K562 (cell line): Measurements from ENCODE around the gene KCNMB2. TPM values are rescaled to one million over a fixed set of nuclear protein-coding genes. Genes with fewer than 3 reads are reported as not detected.

Source experiments
- ATAC-seq: fragments of 200-7000 bp; cut with Tn5 transposase; 3 replicates; pipeline ENCODE4 v1.9.1; 2020; ENCODE audit warnings: moderate library complexity
- BruUV-seq: library from RNA; stranded (reverse); fragments of 400-500 nt; replicated peaks from 2 replicates; lab custom pipeline; 2021; lab: Mats Ljungman, UMichigan
- CTCF ChIA-PET: fragments of 300-600 bp; formaldehyde crosslinking; extraction: SDS; loops from one replicate; lab custom pipeline; 2021; ENCODE audit warnings: low intra/inter-chr PET ratio; lab: Yijun Ruan, JAX
- POLR2A ChIA-PET: fragments of 300-600, 350-650 bp; sonication (Branson Sonifier 250); formaldehyde crosslinking; extraction: SDS; loops from one replicate; lab custom pipeline; 2021; ENCODE audit warnings: antibody characterized with exemption, inconsistent platforms; lab: Yijun Ruan, JAX
- DNase-seq, 4 experiments: peaks; one replicate each; pipeline versions ENCODE4 v3.0.0 to v3.0.0-alpha.2; 2011 to 2018; ENCODE audit warnings: low spot score in 3 of 4, mixed read lengths in 3 of 4; ENCODE audit errors: extremely low read depth in 1 of 4
- FAIRE-seq: peaks from 2 replicates; lab custom pipeline; 2011; peaks lifted over from hg19 to GRCh38; lab: Jason Lieb, UNC
- H2AFZ ChIP-seq: 2 replicates; pipeline ENCODE4 v1.6.0; 2011; ENCODE audit warnings: low read depth, low read length, control low read depth, inconsistent platforms
- H3K27ac ChIP-seq: fragments of 200-600 bp; 3 replicates; pipeline ENCODE4 v1.8.0; 2011; ENCODE audit warnings: low read depth, mild to moderate bottlenecking, control low read depth, inconsistent platforms, low read length, moderate library complexity, mixed read lengths; ENCODE audit errors: extremely low read depth
- H3K27me3 ChIP-seq, 2 experiments: fragments of 300-600 bp in 1 of 2; 2 replicates in 1 of 2; 3 replicates in 1 of 2; pipeline versions ENCODE4 v1.6.0 to v1.8.0; 2011; ENCODE audit warnings: inconsistent platforms in 2 of 2, low read length in 2 of 2, mild to moderate bottlenecking in 1 of 2, mixed read lengths in 1 of 2, moderate library complexity in 1 of 2; ENCODE audit not compliant: control insufficient read depth in 2 of 2, insufficient read depth in 2 of 2
- H3K36me3 ChIP-seq: fragments of 300-600 bp; 3 replicates; pipeline ENCODE4 v1.8.0; 2011; ENCODE audit warnings: mild to moderate bottlenecking, low read length, inconsistent platforms; ENCODE audit not compliant: control insufficient read depth, insufficient read depth
- H3K4me1 ChIP-seq, 2 experiments: fragments of 200-600 bp in 1 of 2; replicated peaks in 1 of 2; 2 replicates in 1 of 2; 3 replicates in 1 of 2; pipeline versions ENCODE4 v1.5.1 to v1.8.0; 2011; ENCODE audit warnings: inconsistent platforms in 2 of 2, low read length in 2 of 2, mild to moderate bottlenecking in 1 of 2, mixed read lengths in 1 of 2, moderate library complexity in 1 of 2; ENCODE audit not compliant: control insufficient read depth in 2 of 2, insufficient read depth in 2 of 2
- H3K4me2 ChIP-seq: 2 replicates; pipeline ENCODE4 v1.6.1; 2011; ENCODE audit warnings: low read length, control low read depth, inconsistent platforms, mixed read lengths; ENCODE audit not compliant: insufficient read depth
- H3K4me3 ChIP-seq: fragments of 200-600 bp; sonication (generic), shearing (Covaris generic); 2 replicates; pipeline ENCODE4 v1.5.1; 2016; ENCODE audit warnings: control low read depth, inconsistent platforms
- H3K79me2 ChIP-seq: fragments of 200-600 bp; 3 replicates; pipeline ENCODE4 v1.8.0; 2011; ENCODE audit warnings: low read length, inconsistent platforms; ENCODE audit not compliant: control insufficient read depth, insufficient read depth
- H3K9ac ChIP-seq, 2 experiments: 2 replicates each; pipeline versions ENCODE4 v1.6.0 to v1.6.1; 2011; ENCODE audit warnings: low read depth in 2 of 2, low read length in 2 of 2, control low read depth in 1 of 2, inconsistent platforms in 1 of 2, mild to moderate bottlenecking in 1 of 2, mixed read lengths in 1 of 2; ENCODE audit not compliant: insufficient read depth in 1 of 2
- H3K9me1 ChIP-seq: one replicate; pipeline ENCODE4 v1.6.0; 2011; ENCODE audit warnings: inconsistent platforms, mild to moderate bottlenecking, low read length, moderate library complexity; ENCODE audit not compliant: control insufficient read depth, insufficient read depth
- H3K9me3 ChIP-seq: replicated peaks from 2 replicates; pipeline ENCODE4 v1.5.1; 2011; ENCODE audit warnings: low read depth, low read length, inconsistent platforms; ENCODE audit not compliant: control insufficient read depth, insufficient read depth
- H4K20me1 ChIP-seq: replicated peaks from 2 replicates; pipeline ENCODE4 v1.6.1; 2011; ENCODE audit warnings: low read length, inconsistent platforms, mixed read lengths; ENCODE audit not compliant: control insufficient read depth, insufficient read depth
- FIP1L1 ChIP-seq: fragments of 200-400 bp; formaldehyde crosslinking; IDR thresholded peaks from 2 replicates; pipeline ENCODE4 v1.6.1; 2018; ENCODE audit warnings: mild to moderate bottlenecking, low read depth, low read length; ENCODE audit not compliant: poor library complexity, severe bottlenecking
- PTBP1 ChIP-seq: fragments of 200-400 bp; formaldehyde crosslinking; IDR thresholded peaks from 2 replicates; pipeline ENCODE4 v1.6.1; 2017; ENCODE audit warnings: low read depth, low read length
- TOE1 ChIP-seq, 2 experiments: fragments of 450-650 bp in 1 of 2; sonication (generic) in 1 of 2; formaldehyde crosslinking in 1 of 2; IDR thresholded peaks; 2 replicates each; pipeline versions ENCODE4 v1.7.1 to v1.8.0; 2016 to 2022; ENCODE audit warnings: borderline replicate concordance in 2 of 2, mild to moderate bottlenecking in 2 of 2, antibody characterized with exemption in 1 of 2, inconsistent platforms in 1 of 2, low read depth in 1 of 2, missing genetic modification reagents in 1 of 2, moderate library complexity in 1 of 2
- WGBS: fragments of 100-300 bp; shearing (Covaris generic); methylation state at CpG from one replicate; pipeline ENCODE4 v1.1.6; 2016; ENCODE audit warnings: low coverage, mixed read lengths; ENCODE audit not compliant: insufficient coverage; ENCODE audit errors: missing lambda C conversion rate; 5-methylcytosine and 5-hydroxymethylcytosine counted together
- in situ Hi-C: fragments of 300-500 bp; cut with MboI; formaldehyde crosslinking; loops from 4 replicates; pipeline ENCODE4 v1.15.0; 2018; ENCODE audit warnings: inconsistent platforms, mixed read lengths
- intact Hi-C: fragments of 100-400 bp; cut with micrococcal nuclease; formaldehyde crosslinking; loops from 2 replicates; pipeline ENCODE4 v1.14.2; 2022
- polyA plus RNA-seq, 8 experiments: library from polyadenylated mRNA; depleted of rRNA in 4 of 8; stranded (reverse) in 5 of 8; unstranded in 3 of 8; fragments of >200 nt; fragmentation: Nextera tagmentation in 2 of 8; fragmentation: Illumina TruSeq in 1 of 8; extraction: Ambion mirVana in 2 of 8; extraction: Trizol in 1 of 8; gene quantifications; 2 replicates each; pipeline versions ENCODE4 v1.2.1 to v1.2.3, GENCODE V29; 2011 to 2014; ENCODE audit warnings: inconsistent platforms in 1 of 8, missing spikeins in 1 of 8
- total RNA-seq, 7 experiments: library from RNA; depleted of rRNA in 6 of 7; stranded (reverse); fragments of >200 nt in 6 of 7; fragmentation: Illumina TruSeq in 2 of 7; extraction: Trizol in 2 of 7; gene quantifications; 2 replicates each; pipeline versions ENCODE4 v1.2.1 to v1.2.3, GENCODE V29; 2011 to 2021; ENCODE audit warnings: low replicate concordance in 1 of 7
- TF ChIP-seq, protein P1 (sequence below): fragments of 250-450 bp; sonication (Bioruptor Pico); IDR thresholded peaks from 2 replicates; pipeline ENCODE4 v1.5.0; 2020; ENCODE audit warnings: mild to moderate bottlenecking, borderline replicate concordance

Gene KCNMB2
- total and polyA plus RNA-seq, 9 of the 15 experiments (the other 6 are each of a cell fraction or from before 2014, with no cell fraction given), result 0.04 to 0.15 TPM; not detected in 7

DNA sequence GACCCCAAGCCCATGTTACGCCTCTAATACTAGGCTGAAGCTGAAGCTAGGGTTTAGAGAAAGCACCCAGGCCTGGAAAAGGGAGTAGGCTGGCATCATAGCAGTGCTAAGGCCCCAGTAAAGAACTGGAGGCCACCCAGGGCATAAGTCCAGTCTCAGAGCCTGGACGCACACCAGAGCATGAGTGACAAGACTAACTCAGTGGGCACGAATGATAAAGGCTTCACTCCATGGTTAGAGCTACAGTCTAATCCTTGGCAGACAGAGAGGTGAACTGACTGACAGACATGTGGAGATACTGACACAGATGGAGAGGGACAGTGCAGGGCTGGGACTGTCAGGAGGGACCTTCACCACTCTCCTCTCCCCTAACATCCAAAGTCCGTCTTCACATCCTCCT, 139.8 kb downstream of the KCNMB2 start:
- intact Hi-C loops, result no loop called here
- Histone ChIP-seq H4K20me1 (no peaks in the 10 kb centered on the region), H3K27me3 (no peaks in the 10 kb centered on the region), H3K4me3 (no peak overlapping the region), H3K9ac (no peak overlapping the region), H3K36me3 (no peaks in the 10 kb centered on the region), H3K9me3 (no peaks in the 10 kb centered on the region), H3K4me1 (no peaks in the 10 kb centered on the region; a peak in 1 of 5 replicates), H3K4me2 (no peak overlapping the region), H2AFZ (no peak overlapping the region), H3K79me2 (no peaks in the 10 kb centered on the region), H3K27ac (no peak overlapping the region), H3K9me1 (no peaks in the 10 kb centered on the region)
- BruUV-seq, result no TSS peak
- DNase-seq (no peak), FAIRE-seq (no peak), ATAC-seq (no peak)
- TF ChIP-seq TOE1 (IDR thresholded peaks at IDR 0.05; ENCODE audit: borderline replicate concordance) (no peak), TOE1 (CRISPR knock-in tag; IDR thresholded peaks at IDR 0.05; ENCODE audit: borderline replicate concordance, low read depth) (no peak), PTBP1 (no peak), FIP1L1 (no peak)
- TF ChIP-seq, protein P1, sequence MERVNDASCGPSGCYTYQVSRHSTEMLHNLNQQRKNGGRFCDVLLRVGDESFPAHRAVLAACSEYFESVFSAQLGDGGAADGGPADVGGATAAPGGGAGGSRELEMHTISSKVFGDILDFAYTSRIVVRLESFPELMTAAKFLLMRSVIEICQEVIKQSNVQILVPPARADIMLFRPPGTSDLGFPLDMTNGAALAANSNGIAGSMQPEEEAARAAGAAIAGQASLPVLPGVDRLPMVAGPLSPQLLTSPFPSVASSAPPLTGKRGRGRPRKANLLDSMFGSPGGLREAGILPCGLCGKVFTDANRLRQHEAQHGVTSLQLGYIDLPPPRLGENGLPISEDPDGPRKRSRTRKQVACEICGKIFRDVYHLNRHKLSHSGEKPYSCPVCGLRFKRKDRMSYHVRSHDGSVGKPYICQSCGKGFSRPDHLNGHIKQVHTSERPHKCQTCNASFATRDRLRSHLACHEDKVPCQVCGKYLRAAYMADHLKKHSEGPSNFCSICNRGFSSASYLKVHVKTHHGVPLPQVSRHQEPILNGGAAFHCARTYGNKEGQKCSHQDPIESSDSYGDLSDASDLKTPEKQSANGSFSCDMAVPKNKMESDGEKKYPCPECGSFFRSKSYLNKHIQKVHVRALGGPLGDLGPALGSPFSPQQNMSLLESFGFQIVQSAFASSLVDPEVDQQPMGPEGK (CRISPR knock-in tag), result no peak
- POLR2A ChIA-PET, result interaction anchor here (0.6 kb wide), 1 partner anchor 108 kb away, joined by 4 read pairs; no protein-coding TSS in a partner anchor
- 7% methylated on average over 4 of the region's 4 CpGs for WGBS
- in situ Hi-C loops, result no loop called here
- CTCF ChIA-PET, result no interaction called here
